ENCODE measurements around the gene BBS12. TPM values are rescaled to one million over a fixed set of nuclear protein-coding genes. Genes with fewer than 3 reads are reported as not detected.

The BBS12 gene
- total RNA-seq, 1 donor from 2014 or later: 4.3 TPM

GRCh38 chr4:122793811-122794210 is 61.3 kb downstream of the BBS12 start:
- no peak for DNase-seq (ENCODE audit: low read depth, low spot score)

Other genes with a start within 250 kb of the BBS12 start
- not detected in 2 replicates for gene IL21, start 111.6 kb upstream of the BBS12 start, total RNA-seq
- gene FGF2, start 94.1 kb downstream of the BBS12 start, total RNA-seq: 16.6 and 28.0 TPM in 2 replicates
- gene NUDT6, start 189.9 kb downstream of the BBS12 start, total RNA-seq: 3.6 and 5.1 TPM in 2 replicates